Tibial artery (tissue), 4 donors: Measurements from ENCODE around the gene POR.
A peak's percentile ranks its signal among the peaks of the same experiment; 100 is the strongest.
"Not testable (repeated sequence)": the region's sequence is repeated elsewhere in the genome, so short reads cannot be mapped to it uniquely, and the experiment has no call there.

Experiments
- DNase-seq, 2 donors: peaks; one replicate each; pipeline ENCODE4 v3.0.0-alpha.2; 2019
- H3K27ac ChIP-seq, 2 donors: fragments of 200-600 bp; sonication (generic) in 1 of 2; 1 replicate in 1 of 2; 2 replicates in 1 of 2; pipeline ENCODE4 v1.5.1; 2018 to 2019; ENCODE audit warnings: mild to moderate bottlenecking in 1 of 2
- H3K27me3 ChIP-seq, 2 donors: fragments of 200-600 bp; sonication (generic) in 1 of 2; one replicate each; pipeline versions ENCODE4 v1.5.1 to v1.6.0; 2016 to 2019
- H3K36me3 ChIP-seq, 3 donors: fragments of 200-600 bp; sonication (generic) in 2 of 3; one replicate each; pipeline ENCODE4 v1.5.1; 2016 to 2019; ENCODE audit warnings: mild to moderate bottlenecking in 2 of 3
- H3K4me1 ChIP-seq, 4 donors: fragments of 200-600 bp; sonication (generic) in 2 of 4; 1 replicate in 3 of 4; 2 replicates in 1 of 4; pipeline ENCODE4 v1.5.1; 2016 to 2019
- H3K4me3 ChIP-seq, 2 donors: fragments of 200-600 bp; sonication (generic) in 1 of 2; 1 replicate in 1 of 2; 2 replicates in 1 of 2; pipeline ENCODE4 v1.5.1; 2018 to 2019; ENCODE audit warnings: mild to moderate bottlenecking in 2 of 2
- H3K9me3 ChIP-seq, 3 donors: fragments of 200-600 bp; sonication (generic) in 1 of 3; one replicate each; pipeline ENCODE4 v1.5.1; 2016 to 2019
- CTCF ChIP-seq, 2 experiments: fragments of 200-600 bp in 1 of 2; fragments of 450-650 bp in 1 of 2; IDR thresholded peaks; one replicate each; pipeline ENCODE4 v1.5.1; 2017 to 2019; ENCODE audit warnings: antibody characterized with exemption in 2 of 2, mild to moderate bottlenecking in 1 of 2, moderate library complexity in 1 of 2
- intact Hi-C: fragments of 100-400 bp; cut with DNase I; formaldehyde crosslinking; loops from one replicate; pipeline ENCODE4 v1.15.0; 2023; ENCODE audit warnings: low total_unique reads

Gene POR

GRCh38 chr7:75909521-75910132, 5.3 kb upstream of the POR start:
- H3K27ac ChIP-seq: no peak overlapping the region
- no peaks in the 10 kb centered on the region for H3K36me3 ChIP-seq
- peaks cover 0 to 9% (median 6%) of the 10 kb centered on the region in 4 donors for H3K4me1 ChIP-seq
- no peak for TF ChIP-seq CTCF (IDR thresholded peaks at IDR 0.05)
- H3K4me3 ChIP-seq: no peak overlapping the region
- H3K9me3 ChIP-seq: no peaks in the 10 kb centered on the region
- DNase-seq: no peak
- intact Hi-C loops: no loop called here
- H3K27me3 ChIP-seq: no peaks in the 10 kb centered on the region

GRCh38 chr7:75911186-75911585, 3.8 kb upstream of the POR start:
- H3K36me3 ChIP-seq, H3K9me3 ChIP-seq, intact Hi-C loops, H3K27ac ChIP-seq, H3K27me3 ChIP-seq, DNase-seq, H3K4me3 ChIP-seq: not testable (repeated sequence)
- peaks cover 0 to 13% (median 11%) of the 10 kb centered on the region in 4 donors for H3K4me1 ChIP-seq

GRCh38 chr7:75913437-75913836, 1.5 kb upstream of the POR start:
- intact Hi-C loops: no loop called here
- no peak for DNase-seq
- no peak overlapping the region for H3K27ac ChIP-seq
- H3K27me3 ChIP-seq: no peaks in the 10 kb centered on the region
- H3K4me3 ChIP-seq: no peak overlapping the region
- H3K4me1 ChIP-seq: peaks cover 0 to 26% (median 15%) of the 10 kb centered on the region in 4 donors
- no peaks in the 10 kb centered on the region for H3K9me3 ChIP-seq
- no peak for TF ChIP-seq CTCF (IDR thresholded peaks at IDR 0.05)
- no peaks in the 10 kb centered on the region for H3K36me3 ChIP-seq

- peaks cover 0 to 34% (median 19%) of the 10 kb centered on the region in 4 donors for H3K4me1 ChIP-seq
- H3K4me3 ChIP-seq: peak overlapping the region; percentile 74 to 100
- no peaks in the 10 kb centered on the region for H3K9me3 ChIP-seq
- no peak for TF ChIP-seq CTCF (IDR thresholded peaks at IDR 0.05)
- no peaks in the 10 kb centered on the region for H3K36me3 ChIP-seq
- no peaks in the 10 kb centered on the region for H3K27me3 ChIP-seq
- intact Hi-C loops: no loop called here
- DNase-seq: peak in 1 of 2 donors; percentile 67
- H3K27ac ChIP-seq: peak overlapping the region; percentile 84 to 95
These were observed 743 bp upstream of the POR start for GRCh38 chr7:75914169-75914654.

GRCh38 chr7:75915416-75916156, 631 bp downstream of the POR start:
- peaks cover 0 to 39% (median 19%) of the 10 kb centered on the region in 4 donors for H3K4me1 ChIP-seq
- no peaks in the 10 kb centered on the region for H3K27me3 ChIP-seq
- peak overlapping the region; percentile 74 to 100 for H3K4me3 ChIP-seq
- peak; percentile 31 to 74 for DNase-seq
- intact Hi-C loops: loop anchor here (5.0 kb wide), 1 partner anchor 47 kb away; no protein-coding TSS in a partner anchor
- no peaks in the 10 kb centered on the region for H3K9me3 ChIP-seq
- TF ChIP-seq CTCF (IDR thresholded peaks at IDR 0.05): no peak
- peak overlapping the region; percentile 84 to 95 for H3K27ac ChIP-seq
- no peaks in the 10 kb centered on the region for H3K36me3 ChIP-seq

- no peaks in the 10 kb centered on the region for H3K36me3 ChIP-seq
- intact Hi-C loops: loop anchor here (5.0 kb wide), 1 partner anchor 46 kb away; no protein-coding TSS in a partner anchor
- H3K4me3 ChIP-seq: peak overlapping the region; percentile 74 to 100
- TF ChIP-seq CTCF (IDR thresholded peaks at IDR 0.05): no peak
- no peak for DNase-seq
- H3K4me1 ChIP-seq: peaks cover 0 to 39% (median 19%) of the 10 kb centered on the region in 4 donors
- peak overlapping the region; percentile 84 to 95 for H3K27ac ChIP-seq
- no peaks in the 10 kb centered on the region for H3K9me3 ChIP-seq
- H3K27me3 ChIP-seq: no peaks in the 10 kb centered on the region
These were observed 1.3 kb downstream of the POR start for GRCh38 chr7:75916259-75916658.
